LNCAP (cell line): ENCODE measurements around the gene ORM2.
"Not testable (repeated sequence)": the region's sequence is repeated elsewhere in the genome, so short reads cannot be mapped to it uniquely, and the experiment has no call there.

Experiments used
- TF ChIP-seq, protein P1 (sequence below): fragments of 450-650 bp; IDR thresholded peaks from 2 replicates; pipeline ENCODE4 v1.5.1; 2017; ENCODE audit warnings: mild to moderate bottlenecking

ORM2 gene

GRCh38 chr9:114329625-114330022 lies at the start of gene ORM2:
Gene ORM2, plus strand, starts transcription at chr9:114329869. Its CDS starts 36 bp downstream, at chr9:114329905.
- TF ChIP-seq, protein P1, sequence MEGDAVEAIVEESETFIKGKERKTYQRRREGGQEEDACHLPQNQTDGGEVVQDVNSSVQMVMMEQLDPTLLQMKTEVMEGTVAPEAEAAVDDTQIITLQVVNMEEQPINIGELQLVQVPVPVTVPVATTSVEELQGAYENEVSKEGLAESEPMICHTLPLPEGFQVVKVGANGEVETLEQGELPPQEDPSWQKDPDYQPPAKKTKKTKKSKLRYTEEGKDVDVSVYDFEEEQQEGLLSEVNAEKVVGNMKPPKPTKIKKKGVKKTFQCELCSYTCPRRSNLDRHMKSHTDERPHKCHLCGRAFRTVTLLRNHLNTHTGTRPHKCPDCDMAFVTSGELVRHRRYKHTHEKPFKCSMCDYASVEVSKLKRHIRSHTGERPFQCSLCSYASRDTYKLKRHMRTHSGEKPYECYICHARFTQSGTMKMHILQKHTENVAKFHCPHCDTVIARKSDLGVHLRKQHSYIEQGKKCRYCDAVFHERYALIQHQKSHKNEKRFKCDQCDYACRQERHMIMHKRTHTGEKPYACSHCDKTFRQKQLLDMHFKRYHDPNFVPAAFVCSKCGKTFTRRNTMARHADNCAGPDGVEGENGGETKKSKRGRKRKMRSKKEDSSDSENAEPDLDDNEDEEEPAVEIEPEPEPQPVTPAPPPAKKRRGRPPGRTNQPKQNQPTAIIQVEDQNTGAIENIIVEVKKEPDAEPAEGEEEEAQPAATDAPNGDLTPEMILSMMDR: not testable (repeated sequence)

DNA sequence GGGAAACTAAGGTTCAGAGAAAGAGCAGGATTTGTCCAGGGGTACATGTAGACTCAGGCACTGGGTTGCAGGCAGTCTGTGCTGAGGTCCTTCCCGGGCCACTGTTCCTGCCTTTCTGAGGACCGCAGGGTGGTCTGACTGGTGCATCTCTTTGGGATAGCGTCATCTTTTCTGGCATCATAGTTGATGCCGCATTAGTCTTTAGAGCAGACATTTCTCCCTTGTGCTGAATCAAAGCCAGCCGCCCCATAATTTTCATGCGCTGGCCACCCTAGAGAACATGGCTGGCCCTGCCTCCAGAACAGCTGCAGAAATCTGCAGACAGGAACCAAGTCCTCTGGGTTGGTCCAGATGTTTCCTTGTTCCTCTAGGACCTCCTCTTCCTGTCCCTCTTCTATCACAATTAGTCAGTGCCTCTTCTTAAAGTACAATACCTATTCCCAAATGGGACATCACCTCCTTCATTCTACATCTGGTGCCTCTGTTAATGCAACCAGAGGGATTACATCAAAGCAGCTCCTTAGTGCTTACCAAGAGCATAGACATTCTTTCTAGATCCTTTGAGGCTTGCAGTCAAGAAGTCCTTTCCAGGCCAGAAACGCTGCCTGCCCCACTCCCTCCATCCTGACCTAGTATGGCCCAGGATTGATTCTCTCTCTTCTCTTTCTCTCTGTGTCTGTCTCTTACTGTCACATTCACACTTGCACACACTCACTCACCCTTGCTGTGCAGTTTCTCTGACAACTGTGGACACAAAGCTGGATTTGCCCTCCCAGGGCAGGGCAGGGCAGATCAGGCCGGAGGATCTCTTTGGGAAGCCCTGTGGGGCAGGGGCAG lies 48.8 kb upstream of the ORM2 start:
- TF ChIP-seq, protein P1: no peak

- TF ChIP-seq, protein P1: no peak
Observed at GRCh38 chr9:114281473-114282103, 48.1 kb upstream of the ORM2 start.

DNA sequence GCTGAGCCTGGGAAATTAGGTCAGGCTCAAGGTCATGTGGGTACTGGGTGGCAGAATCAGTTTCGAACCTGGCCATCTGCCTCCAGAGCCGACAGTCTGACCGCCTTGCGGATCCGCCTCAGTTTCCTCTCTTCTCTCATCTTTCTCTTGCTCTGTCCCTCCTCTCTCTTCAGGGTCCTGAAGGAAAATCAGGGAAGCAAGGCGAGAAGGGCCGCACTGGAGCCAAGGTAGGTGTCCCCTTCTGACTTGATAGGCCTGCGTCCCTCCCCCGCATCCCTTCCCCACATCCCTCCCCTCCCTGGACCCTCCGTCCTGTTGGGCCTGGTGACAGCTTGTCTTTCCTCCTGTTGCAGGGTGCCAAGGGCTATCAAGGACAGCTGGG lies 47.6 kb upstream of the ORM2 start:
- TF ChIP-seq, protein P1: no peak

DNA sequence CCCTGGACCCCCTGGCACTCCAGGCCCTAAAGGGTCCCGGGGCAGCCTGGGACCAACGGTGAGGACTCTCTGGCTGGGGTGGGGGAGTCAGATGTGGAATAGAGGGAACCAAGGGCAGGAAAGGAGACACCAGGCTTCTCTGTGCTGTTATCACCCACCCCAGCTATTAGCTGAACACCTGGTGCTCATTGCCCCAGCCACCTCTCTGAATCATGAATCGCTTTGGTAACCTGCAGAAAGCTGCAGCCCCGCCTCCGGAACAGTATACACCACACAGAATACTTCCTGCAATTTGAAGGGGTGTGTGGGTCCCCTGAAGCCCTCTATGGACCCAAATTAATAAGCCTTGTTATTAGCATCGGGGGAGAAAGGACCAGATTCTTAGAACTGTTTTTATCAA lies 47.2 kb upstream of the ORM2 start:
- TF ChIP-seq, protein P1: no peak

DNA sequence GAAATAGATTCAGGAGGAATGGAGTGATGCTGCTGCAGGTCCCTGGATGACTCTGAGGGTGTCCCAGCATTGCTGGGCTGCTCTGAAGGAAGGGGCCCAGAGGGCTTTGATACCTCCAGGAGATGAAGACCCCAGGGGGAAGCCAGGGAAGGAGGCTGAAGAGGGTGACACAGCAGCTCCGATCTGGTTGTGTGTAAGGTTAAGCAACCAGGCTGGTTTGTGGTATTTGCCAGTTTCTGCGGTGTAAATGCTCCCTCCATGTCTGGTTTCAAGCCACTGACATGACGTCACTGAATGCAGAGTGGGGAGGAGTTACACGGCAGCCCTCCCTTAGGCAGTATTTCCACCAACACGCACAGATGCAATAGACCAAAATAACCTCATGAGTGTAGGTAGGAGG lies 46.7 kb upstream of the ORM2 start:
- TF ChIP-seq, protein P1: no peak

GRCh38 chr9:114283551-114284111 lies 46.0 kb upstream of the ORM2 start:
- TF ChIP-seq, protein P1: no peak
